ENCODE measurements around the gene GRIN3B.
A peak's percentile ranks its signal among the peaks of the same experiment; 100 is the strongest.
"Not testable (repeated sequence)": the region's sequence is repeated elsewhere in the genome, so short reads cannot be mapped to it uniquely, and the experiment has no call there.

The GRIN3B gene

GRCh38 chr19:1000095-1000494, at the start of gene GRIN3B:
GRIN3B (plus strand) TSS chr19:1000419; CDS start chr19:1000438, 19 bp downstream.
- DNase-seq: peak; percentile 78

GRCh38 chr19:952049-952679, 48.1 kb upstream of the GRIN3B start:
- no peak for DNase-seq

DNA sequence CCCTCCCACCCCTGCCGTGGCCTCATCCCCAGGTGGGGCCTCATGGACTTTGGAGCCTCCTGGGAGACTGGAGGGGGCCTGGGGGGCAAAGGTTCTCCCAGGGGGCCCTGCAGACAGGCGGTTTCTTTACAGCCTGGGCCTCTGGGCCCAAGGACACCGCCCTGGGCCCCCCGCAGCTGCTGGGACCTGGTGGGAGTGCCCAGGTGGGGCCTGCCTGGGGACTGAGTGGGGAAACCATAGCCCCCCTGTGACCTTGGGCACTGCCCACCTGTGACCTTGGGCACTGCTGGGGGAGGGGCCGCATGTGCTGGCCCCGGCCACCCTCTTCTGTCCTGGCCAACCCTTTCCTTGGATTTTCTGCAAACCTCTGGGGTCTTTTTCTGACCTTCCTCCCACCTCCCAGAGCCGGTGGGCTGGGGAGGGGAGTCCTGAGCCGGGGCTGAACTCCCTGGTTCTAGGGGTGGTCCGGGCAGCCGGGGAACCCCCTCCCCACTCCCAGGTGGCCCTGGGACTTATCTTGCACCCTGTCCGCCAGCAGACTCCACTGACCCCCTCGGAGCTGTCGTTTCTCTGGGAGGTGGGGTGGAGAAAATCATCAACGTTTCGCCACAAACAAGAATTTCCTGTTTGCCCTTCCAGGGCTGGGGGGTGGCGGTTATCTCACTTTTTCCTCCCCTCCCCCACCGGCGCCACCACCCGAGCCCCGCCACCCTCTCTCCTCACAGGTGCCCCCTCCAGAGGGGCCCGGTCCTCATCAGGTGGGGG, 47.4 kb upstream of the GRIN3B start:
- peak; percentile 41 for DNase-seq

DNA sequence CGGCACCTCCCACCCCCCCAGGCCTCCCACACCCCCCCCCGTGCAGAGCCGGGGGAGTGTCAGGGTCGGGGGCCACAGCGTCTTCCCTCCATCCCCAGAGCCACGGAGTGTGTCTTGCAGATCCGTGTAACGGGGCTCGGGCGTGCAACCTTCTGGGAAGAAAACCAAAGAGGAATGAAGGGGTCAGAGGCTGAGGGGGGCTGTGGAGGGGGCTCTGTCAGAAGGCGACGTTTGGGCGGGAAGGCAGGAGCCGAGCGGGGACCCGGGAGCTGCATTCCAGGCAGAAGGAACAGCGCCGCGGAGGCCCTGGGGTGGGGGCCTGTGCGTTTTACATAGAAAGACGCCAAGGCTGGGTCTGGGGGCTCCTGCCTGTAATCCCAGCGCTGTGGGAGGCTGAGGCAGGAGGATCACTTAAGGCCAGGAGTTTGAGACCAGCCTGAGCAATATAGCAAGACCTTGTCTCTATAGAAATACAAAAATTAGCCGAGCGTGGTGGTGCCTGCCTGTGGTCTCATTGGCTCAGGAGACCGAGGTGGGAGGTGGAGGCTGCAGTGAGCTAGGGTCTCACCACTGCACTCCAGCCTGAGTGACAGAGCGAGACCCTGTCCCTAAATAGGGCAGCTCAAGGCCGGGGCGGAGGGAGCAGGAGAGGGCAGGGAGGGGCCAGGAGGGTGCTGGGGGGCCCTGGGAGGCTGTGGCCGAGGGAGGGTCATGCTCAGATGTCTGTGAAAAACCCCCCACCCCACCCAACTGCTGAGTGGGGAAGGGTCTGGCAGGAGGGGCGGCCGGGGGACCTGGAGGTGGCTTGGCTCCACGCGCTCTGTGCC, 46.6 kb upstream of the GRIN3B start:
- no peak for DNase-seq

DNA sequence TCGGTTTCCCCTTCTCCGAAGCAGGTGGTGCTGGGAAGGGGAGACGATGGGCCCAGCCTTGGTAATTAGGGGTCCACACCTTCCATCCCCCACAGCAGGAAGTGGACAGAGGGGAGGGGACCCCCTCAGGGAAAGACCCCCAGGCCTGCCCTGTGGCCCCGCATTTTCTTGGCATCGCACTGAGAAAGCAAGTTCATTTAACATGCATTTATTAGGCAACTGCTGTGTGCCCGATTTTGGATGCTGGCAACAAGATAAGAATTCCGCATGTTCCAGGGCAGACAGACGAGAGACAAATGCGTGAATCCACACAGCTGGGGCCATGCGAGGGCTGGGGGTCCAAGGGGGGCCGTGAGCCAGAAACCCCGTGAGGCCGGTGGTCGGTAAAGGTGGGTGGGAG, 45.9 kb upstream of the GRIN3B start:
- no peak for DNase-seq

DNA sequence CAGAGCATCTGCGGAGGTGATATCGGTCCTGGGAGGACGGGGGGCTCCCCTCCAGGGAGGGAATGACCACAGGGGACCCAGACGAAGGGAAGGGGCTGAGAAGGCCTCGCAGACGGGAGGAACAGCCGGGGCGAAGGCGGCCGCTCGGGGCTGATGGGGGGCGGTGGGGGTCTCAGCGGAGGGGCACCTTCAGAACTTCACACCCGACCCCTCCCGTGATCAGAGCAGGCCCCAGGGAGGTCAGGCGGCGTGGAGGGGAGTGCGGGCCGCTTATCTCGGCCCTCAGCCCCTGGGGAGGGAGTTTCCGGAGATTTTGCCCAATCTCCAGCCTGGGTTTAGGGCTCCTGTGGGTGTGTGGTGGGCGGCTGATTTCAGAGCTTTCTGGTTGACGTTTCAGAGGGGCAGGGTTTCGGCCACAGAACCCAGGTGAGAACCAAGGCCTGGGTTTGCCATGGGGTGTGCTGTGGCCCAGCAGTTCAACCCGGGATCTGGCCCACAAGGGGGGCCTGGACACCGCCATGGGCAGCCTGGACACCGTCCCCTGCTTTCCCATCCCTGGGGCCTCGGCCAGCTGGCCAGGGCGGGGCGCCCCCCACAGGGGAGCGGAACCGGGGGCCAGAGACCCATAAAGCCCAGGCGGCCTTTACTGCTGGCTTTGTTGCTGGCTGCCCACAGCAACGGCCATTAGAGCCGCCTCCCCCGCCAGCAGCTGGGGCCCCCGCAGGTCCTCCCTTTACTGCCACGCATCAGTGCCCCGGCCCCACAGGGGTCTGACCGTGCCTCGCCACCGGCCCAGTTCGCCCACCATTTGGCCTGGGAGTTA, 45.3 kb upstream of the GRIN3B start:
- DNase-seq: peak; percentile 39

- no peak for DNase-seq
These were observed 44.1 kb upstream of the GRIN3B start for GRCh38 chr19:955803-956765.

- no peak for DNase-seq
These were observed 43.3 kb upstream of the GRIN3B start for GRCh38 chr19:956766-957440.

DNA sequence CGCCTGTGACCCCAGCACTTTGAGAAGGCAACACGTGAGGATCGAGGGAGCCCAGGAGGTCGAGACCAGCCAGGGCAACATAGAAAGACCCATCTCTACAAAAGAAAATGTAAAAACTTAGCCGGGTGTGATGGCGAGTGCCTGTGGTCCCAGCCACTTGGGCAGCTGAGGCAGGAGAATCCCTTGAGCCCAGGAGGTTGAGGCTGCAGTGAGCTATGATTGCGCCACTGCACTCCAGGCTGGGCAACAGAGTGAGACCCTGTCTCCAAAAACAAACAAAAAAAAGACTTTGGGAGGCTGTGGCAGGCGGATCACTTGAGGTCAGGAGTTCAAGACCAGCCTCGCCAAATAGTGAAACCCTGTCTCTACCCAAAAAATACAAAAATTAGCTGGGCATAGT, 42.6 kb upstream of the GRIN3B start:
- DNase-seq: not testable (repeated sequence)

DNA sequence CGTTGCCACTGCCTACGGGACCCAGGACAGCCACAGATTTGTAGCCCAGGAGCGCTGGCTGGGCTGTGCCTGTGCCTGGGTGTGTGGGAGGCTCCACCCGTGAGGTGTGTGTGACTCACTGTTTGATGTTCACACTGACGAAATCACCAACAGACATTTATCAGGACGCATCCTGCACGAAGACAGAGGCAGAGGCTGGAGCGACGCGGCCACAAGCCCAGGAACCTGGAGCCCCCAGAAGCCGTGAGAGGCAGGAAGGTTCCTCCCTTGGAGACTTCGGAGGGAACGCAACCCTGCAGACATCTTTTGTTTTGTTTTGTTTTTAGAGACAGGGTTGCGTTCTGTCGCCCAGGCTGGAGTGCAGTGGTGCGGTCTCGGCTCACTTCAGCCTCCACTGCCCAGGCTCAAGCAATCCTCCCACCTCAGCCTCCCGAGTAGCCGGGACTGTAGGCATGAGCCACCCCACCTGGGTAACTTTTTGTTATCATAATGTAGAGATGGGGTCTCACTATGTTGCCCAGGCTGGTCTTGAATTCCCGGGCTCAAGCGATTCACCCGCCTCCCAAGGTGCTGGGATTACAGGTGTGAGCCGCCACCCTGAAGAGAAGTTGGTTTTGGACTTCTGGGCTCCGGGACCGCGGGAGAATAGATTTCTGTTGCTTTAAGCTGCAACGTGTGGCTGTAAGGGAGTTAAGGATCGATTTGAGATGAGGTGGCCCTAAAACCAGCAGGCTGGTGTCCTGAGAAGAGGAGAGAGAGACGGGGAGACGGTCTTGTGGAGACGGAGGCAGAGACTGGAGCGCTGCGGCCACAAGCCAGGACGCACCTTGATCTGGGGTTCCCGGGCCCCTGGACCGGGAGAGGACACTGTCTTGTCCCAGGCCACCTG, 41.0 kb upstream of the GRIN3B start:
- no peak for DNase-seq

- DNase-seq: no peak
These were observed 40.2 kb upstream of the GRIN3B start for GRCh38 chr19:960020-960419.

DNA sequence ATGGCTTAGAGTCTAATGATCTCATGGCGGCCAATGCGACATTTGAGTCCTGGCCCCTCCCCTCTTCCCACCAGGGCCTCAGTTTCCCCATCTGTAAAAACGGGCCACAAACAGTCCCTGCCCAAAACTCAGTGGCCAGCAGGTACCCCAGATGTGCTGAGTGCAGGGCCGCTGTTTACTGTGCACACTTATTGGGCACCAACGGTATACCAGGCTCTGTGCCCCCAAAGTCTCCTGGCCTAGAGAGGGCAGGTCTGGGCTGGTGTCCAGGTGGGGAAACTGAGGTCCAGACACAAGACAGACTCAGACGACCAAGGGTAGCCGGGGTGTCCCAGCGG, 39.6 kb upstream of the GRIN3B start:
- DNase-seq: no peak

- DNase-seq: peak; percentile 93
These were observed 38.2 kb upstream of the GRIN3B start for GRCh38 chr19:961866-962620.

GRCh38 chr19:962683-963400, 37.4 kb upstream of the GRIN3B start:
- no peak for DNase-seq

- no peak for DNase-seq
These were observed 36.7 kb upstream of the GRIN3B start for GRCh38 chr19:963486-963951.

DNA sequence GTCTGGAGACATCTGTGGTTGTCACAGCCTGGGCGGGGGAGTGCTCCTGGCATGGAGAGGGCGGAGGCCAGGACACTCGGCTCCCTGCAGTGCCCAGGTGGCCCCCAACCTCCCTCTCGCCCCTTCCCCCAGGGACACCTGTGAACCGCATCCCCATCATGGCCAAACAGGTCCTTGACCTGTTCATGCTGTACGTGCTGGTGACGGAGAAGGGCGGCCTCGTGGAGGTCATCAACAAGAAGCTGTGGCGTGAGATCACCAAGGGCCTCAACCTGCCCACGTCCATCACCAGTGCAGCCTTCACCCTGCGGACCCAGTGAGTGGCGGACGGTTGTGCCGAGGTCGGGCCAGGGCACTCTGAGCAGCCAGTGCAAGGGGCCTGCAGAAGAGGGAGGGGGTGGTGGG, 36.1 kb upstream of the GRIN3B start:
- no peak for DNase-seq

DNA sequence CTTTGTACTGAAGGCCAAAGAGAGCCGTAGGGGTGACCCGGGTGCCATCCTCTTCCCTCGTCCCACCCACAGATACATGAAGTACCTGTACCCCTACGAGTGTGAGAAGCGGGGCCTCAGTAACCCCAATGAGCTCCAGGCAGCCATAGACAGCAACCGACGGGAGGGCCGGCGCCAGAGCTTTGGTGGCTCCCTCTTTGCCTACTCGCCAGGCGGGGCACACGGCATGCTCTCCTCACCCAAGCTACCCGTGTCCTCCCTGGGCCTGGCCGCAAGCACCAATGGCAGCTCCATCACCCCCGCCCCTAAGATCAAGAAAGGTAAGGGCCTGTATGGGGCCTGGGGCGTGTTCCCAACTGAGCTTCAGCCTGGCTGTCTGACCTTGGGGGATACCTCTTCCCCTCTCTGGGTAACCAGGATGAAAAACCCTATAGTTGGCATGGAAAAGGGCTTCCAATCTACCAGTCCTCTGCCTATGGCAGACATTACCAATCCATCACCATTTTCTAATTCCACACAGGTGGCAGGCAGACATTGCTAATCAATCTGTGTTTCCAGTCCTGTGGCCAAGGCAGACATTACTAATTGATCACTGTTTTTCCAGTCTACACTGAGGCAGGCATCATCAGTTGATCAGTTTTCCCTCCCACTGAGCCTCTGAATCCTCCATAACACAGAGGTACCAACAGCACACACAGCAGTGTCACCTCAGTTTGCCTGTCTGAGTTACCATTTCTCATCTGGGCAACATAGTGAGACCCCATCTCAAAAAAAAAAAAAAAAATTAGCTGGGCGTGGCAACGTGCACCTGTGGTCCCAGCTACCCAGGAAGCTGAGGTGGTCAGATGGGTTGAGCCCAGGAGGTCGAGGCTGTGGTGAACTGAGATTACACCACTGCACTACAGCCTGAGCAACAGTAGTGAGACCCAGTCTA, 35.2 kb upstream of the GRIN3B start:
- peak; percentile 52 for DNase-seq
